Common myeloid progenitor, CD34-positive (primary cell): ENCODE results near the gene TAS2R14. TPM values are rescaled to one million over a fixed set of nuclear protein-coding genes. Genes with fewer than 3 reads are reported as not detected.

Experiments used
- CTCF ChIA-PET: fragments of 350-600 bp; sonication (Branson Sonifier 250); formaldehyde crosslinking; loops from one replicate; lab custom pipeline; 2021; ENCODE audit warnings: antibody characterized with exemption; lab: Charles Lee
- POLR2A ChIA-PET: fragments of 350-600 bp; sonication (Branson Sonifier 250); formaldehyde crosslinking; loops from one replicate; lab custom pipeline; 2021; ENCODE audit warnings: antibody characterized with exemption; lab: Charles Lee
- DNase-seq, 3 donors: peaks; one replicate each; pipeline versions ENCODE4 v3.0.0 to v3.0.0-alpha.2; 2013
- H3K27ac ChIP-seq, 2 experiments: 1 replicate in 1 of 2; 2 replicates in 1 of 2; pipeline ENCODE4 v1.7.0; 2013; ENCODE audit warnings: inconsistent platforms in 2 of 2, low read length in 2 of 2, mild to moderate bottlenecking in 2 of 2, low read depth in 1 of 2, moderate library complexity in 1 of 2; ENCODE audit not compliant: severe bottlenecking in 2 of 2, insufficient read depth in 1 of 2, poor library complexity in 1 of 2
- H3K27me3 ChIP-seq, 5 experiments: replicated peaks in 2 of 5; 1 replicate in 3 of 5; 2 replicates in 2 of 5; pipeline versions ENCODE4 v1.6.1 to v1.7.0; 2013; ENCODE audit warnings: low read length in 4 of 5, mild to moderate bottlenecking in 2 of 5, moderate library complexity in 2 of 5, inconsistent platforms in 1 of 5; ENCODE audit not compliant: insufficient read depth in 5 of 5, control insufficient read depth in 4 of 5
- H3K36me3 ChIP-seq, 4 experiments: 1 replicate in 2 of 4; 2 replicates in 2 of 4; pipeline versions ENCODE4 v1.6.1 to v1.7.0; 2013; ENCODE audit warnings: low read length in 3 of 4, control low read depth in 1 of 4, mild to moderate bottlenecking in 1 of 4; ENCODE audit not compliant: control insufficient read depth in 4 of 4, insufficient read depth in 4 of 4
- H3K4me1 ChIP-seq, 4 experiments: 1 replicate in 3 of 4; 2 replicates in 1 of 4; pipeline versions ENCODE4 v1.6.1 to v1.7.1; 2013; ENCODE audit warnings: low read length in 3 of 4, mild to moderate bottlenecking in 3 of 4, control low read depth in 1 of 4, inconsistent platforms in 1 of 4, moderate library complexity in 1 of 4; ENCODE audit not compliant: control insufficient read depth in 4 of 4, insufficient read depth in 4 of 4; ENCODE audit errors: control extremely low read depth in 1 of 4
- H3K4me3 ChIP-seq, 7 experiments: 1 replicate in 4 of 7; 2 replicates in 3 of 7; pipeline versions ENCODE4 v1.5.1 to v1.7.0; 2013; ENCODE audit warnings: mild to moderate bottlenecking in 7 of 7, low read length in 6 of 7, moderate library complexity in 6 of 7, inconsistent platforms in 2 of 7, low read depth in 2 of 7, control low read depth in 1 of 7; ENCODE audit not compliant: insufficient read depth in 4 of 7, control insufficient read depth in 1 of 7; ENCODE audit errors: extremely low read depth in 1 of 7
- H3K9me3 ChIP-seq, 5 experiments: 1 replicate in 4 of 5; 2 replicates in 1 of 5; pipeline versions ENCODE4 v1.6.1 to v1.7.1; 2013; ENCODE audit warnings: low read length in 4 of 5, mild to moderate bottlenecking in 2 of 5, inconsistent platforms in 1 of 5, low read depth in 1 of 5, moderate library complexity in 1 of 5; ENCODE audit not compliant: control insufficient read depth in 4 of 5, insufficient read depth in 2 of 5; ENCODE audit errors: control extremely low read depth in 1 of 5
- WGBS: methylation state at CpG from one replicate; pipeline ENCODE4 v1.1.5; 2013; ENCODE audit not compliant: insufficient coverage; 5-methylcytosine and 5-hydroxymethylcytosine counted together
- polyA plus RNA-seq: library from polyadenylated mRNA; unstranded; fragments of 120-200 nt; gene quantifications from one replicate; pipeline ENCODE4 v1.2.1, GENCODE V29; 2013

Gene TAS2R14
- 6.8 TPM for polyA plus RNA-seq

- ChIA-PET CTCF (no interaction called here), POLR2A (no interaction called here)
- H3K9me3 ChIP-seq: no peaks in the 10 kb centered on the region
- H3K4me1 ChIP-seq: peaks cover 0 to 9% (median 0%) of the 10 kb centered on the region in 4 experiments
- no peaks in the 10 kb centered on the region for H3K27me3 ChIP-seq
- WGBS: no CpG with 5 or more reads among the region's 1 CpG
- no peak for DNase-seq
- no peak within 1 kb of the TSS for H3K4me3 ChIP-seq
- H3K36me3 ChIP-seq: peaks cover 0 to 2% (median 0%) of the 10 kb centered on the region in 4 experiments
- H3K27ac ChIP-seq: no peak within 1 kb of the TSS
These were observed at the start of gene TAS2R14 for GRCh38 chr12:10939163-10939562. TSS of gene TAS2R14 (minus strand) at chr12:10939263. CDS start at chr12:10939207, 56 bp downstream.

- Histone ChIP-seq H3K4me1 (peaks cover 0 to 3% (median 0%) of the 10 kb centered on the region in 4 experiments), H3K36me3 (peaks cover 0 to 8% (median 1%) of the 10 kb centered on the region in 4 experiments), H3K9me3 (peaks cover 0 to 5% (median 3%) of the 10 kb centered on the region in 5 experiments), H3K4me3 (no peak within 1 kb of the TSS), H3K27me3 (no peaks in the 10 kb centered on the region), H3K27ac (no peak within 1 kb of the TSS)
- ChIA-PET POLR2A (no interaction called here), CTCF (no interaction called here)
- DNase-seq: no peak
- WGBS: no CpG with 5 or more reads among the region's 2 CpGs
These were observed 47.7 kb upstream of the TAS2R14 start, which contains the start of gene TAS2R50 for GRCh38 chr12:10986812-10987211. TSS of gene TAS2R50 (minus strand) at chr12:10986912. CDS start at chr12:10986860, 52 bp downstream.

- peak in 2 of 3 donors; percentile 6 to 38 for DNase-seq
- POLR2A ChIA-PET: no interaction called here
These were observed 43.2 kb upstream of the TAS2R14 start for GRCh38 chr12:10982244-10982643.

GRCh38 chr12:10974965-10975364 is 35.9 kb upstream of the TAS2R14 start:
- H3K36me3 ChIP-seq: no peaks in the 10 kb centered on the region
- POLR2A ChIA-PET: no interaction called here

More at GRCh38 chr12:10982244-10982643, 43.2 kb upstream of the TAS2R14 start:
- Histone ChIP-seq H3K4me3 (no peak overlapping the region), H3K27ac (no peak overlapping the region), H3K9me3 (peaks cover 0 to 3% (median 0%) of the 10 kb centered on the region in 5 experiments), H3K27me3 (no peaks in the 10 kb centered on the region), H3K4me1 (peaks cover 0 to 3% (median 0%) of the 10 kb centered on the region in 4 experiments), H3K36me3 (peaks cover 0 to 5% (median 1%) of the 10 kb centered on the region in 4 experiments)
- 100% methylated on average over 3 of the region's 5 CpGs for WGBS
- CTCF ChIA-PET: no interaction called here

GRCh38 chr12:10968765-10969456 is 29.8 kb upstream of the TAS2R14 start:
- 95% methylated on average over 14 of the region's 15 CpGs for WGBS
- Histone ChIP-seq H3K27me3 (no peaks in the 10 kb centered on the region), H3K4me3 (no peak overlapping the region), H3K4me1 (no peaks in the 10 kb centered on the region), H3K36me3 (peaks cover 0 to 2% (median 0%) of the 10 kb centered on the region in 4 experiments), H3K9me3 (no peaks in the 10 kb centered on the region), H3K27ac (no peak overlapping the region)
- ChIA-PET POLR2A (no interaction called here), CTCF (no interaction called here)
- DNase-seq: no peak

More at GRCh38 chr12:10974965-10975364, 35.9 kb upstream of the TAS2R14 start:
- Histone ChIP-seq H3K27me3 (no peaks in the 10 kb centered on the region), H3K27ac (no peak overlapping the region), H3K9me3 (peaks cover 0 to 3% (median 0%) of the 10 kb centered on the region in 5 experiments), H3K4me3 (no peak overlapping the region), H3K4me1 (no peaks in the 10 kb centered on the region)
- CTCF ChIA-PET: interaction anchor here (0.6 to 1.0 kb wide), 2 partner anchors 13 to 16 kb away, joined by 3 to 4 read pairs; no protein-coding TSS in a partner anchor
- DNase-seq: no peak
- no CpG with 5 or more reads among the region's 3 CpGs for whole genome bisulfite sequencing

- CTCF ChIA-PET: no interaction called here
These were observed 28.3 kb upstream of the TAS2R14 start for GRCh38 chr12:10967409-10967808.

GRCh38 chr12:10966314-10966713 is 27.3 kb upstream of the TAS2R14 start:
- Histone ChIP-seq H3K27ac (no peak overlapping the region), H3K4me3 (no peak overlapping the region), H3K27me3 (no peaks in the 10 kb centered on the region), H3K9me3 (no peaks in the 10 kb centered on the region), H3K36me3 (peaks cover 0 to 2% (median 0%) of the 10 kb centered on the region in 4 experiments), H3K4me1 (no peaks in the 10 kb centered on the region)
- ChIA-PET POLR2A (no interaction called here), CTCF (no interaction called here)
- DNase-seq: no peak

More at GRCh38 chr12:10967409-10967808, 28.3 kb upstream of the TAS2R14 start:
- Histone ChIP-seq H3K27me3 (no peaks in the 10 kb centered on the region), H3K4me3 (no peak overlapping the region), H3K27ac (no peak overlapping the region), H3K9me3 (no peaks in the 10 kb centered on the region), H3K36me3 (peaks cover 0 to 2% (median 0%) of the 10 kb centered on the region in 4 experiments), H3K4me1 (no peaks in the 10 kb centered on the region)
- POLR2A ChIA-PET: no interaction called here
- no peak for DNase-seq
- WGBS: 100% methylated on average over 1 of the region's 2 CpGs
